A172 (cell line): ENCODE measurements around the gene UGT2B28. TPM values are rescaled to one million over a fixed set of nuclear protein-coding genes. Genes with fewer than 3 reads are reported as not detected.
A peak's percentile ranks its signal among the peaks of the same experiment; 100 is the strongest.
"Not testable (repeated sequence)": the region's sequence is repeated elsewhere in the genome, so short reads cannot be mapped to it uniquely, and the experiment has no call there.

Source experiments
- DNase-seq: peaks from one replicate; pipeline ENCODE4 v3.0.0-alpha.2; 2015; ENCODE audit warnings: low spot score
- total RNA-seq: library from RNA; depleted of rRNA; stranded (reverse); fragments of >200 nt; shearing (Covaris generic); gene quantifications from 2 replicates; pipeline ENCODE4 v1.2.3, GENCODE V29; 2014; rRNA removed

The UGT2B28 gene
- not detected in 2 replicates for total RNA-seq

DNA sequence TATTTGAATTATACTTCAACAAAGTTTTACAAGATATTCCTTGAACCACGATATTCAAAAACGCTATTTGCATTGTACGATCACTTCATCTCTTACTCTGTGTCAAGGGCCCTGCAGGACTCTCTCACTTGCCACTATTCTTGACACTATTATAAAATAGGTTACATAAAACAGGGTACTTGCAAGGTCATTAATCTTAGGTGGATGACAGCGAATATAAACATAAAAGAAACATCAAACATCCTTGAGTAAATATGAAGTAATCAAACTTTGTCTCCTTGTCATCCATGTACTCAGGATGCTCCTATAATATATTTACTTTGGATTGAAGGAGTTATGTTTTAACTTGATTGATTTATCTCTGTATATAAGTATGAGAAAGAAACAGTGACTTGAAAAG, at the start of gene UGT2B28:
Gene UGT2B28, plus strand, starts transcription at position 395 of the 400 bp plus-strand sequence. CDS start 26 bp downstream, outside the sequence.
- DNase-seq, result not testable (repeated sequence)

DNA sequence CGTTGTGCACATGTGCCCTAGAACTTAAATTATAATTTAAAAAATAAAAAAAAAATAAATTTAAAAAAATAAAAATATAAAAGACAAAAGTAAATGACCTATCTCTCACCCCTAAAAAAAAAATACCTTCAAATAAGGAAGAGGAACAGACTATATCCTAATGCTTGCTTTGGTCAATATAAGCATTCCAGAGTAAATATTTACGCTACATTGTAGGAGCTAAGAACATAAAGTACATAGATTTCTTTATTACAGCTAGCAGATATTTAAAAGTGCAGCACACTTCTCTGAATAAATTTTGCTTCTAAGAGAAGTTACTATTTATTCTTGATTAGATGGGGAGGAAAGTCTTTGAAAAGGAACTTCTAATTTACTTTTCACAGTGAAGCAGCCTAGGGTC, 41.2 kb upstream of the UGT2B28 start:
- no peak for DNase-seq

- no peak for DNase-seq
Measured at GRCh38 chr4:69239557-69240168, 40.6 kb upstream of the UGT2B28 start.

DNA sequence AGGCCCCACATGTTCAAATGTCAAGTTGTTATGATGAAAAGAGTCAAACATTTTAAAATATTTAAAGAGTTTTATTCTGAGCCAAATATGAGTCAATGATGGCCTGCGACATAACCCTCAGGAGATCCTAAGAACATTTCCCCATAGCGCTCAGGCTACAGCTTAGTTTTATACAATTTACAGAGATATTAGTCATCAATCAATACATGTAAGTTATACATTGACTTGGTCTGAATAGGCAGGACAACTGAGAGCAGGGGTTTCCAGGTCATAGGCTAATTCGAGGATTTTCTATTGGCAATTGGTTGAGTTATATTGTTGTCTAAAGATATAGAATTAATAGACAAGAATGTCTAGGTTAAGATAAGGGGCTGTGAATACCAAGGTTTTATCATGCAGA, 39.5 kb upstream of the UGT2B28 start:
- DNase-seq, result not testable (repeated sequence)

GRCh38 chr4:69241746-69242145, 38.5 kb upstream of the UGT2B28 start:
- DNase-seq, result not testable (repeated sequence)

- DNase-seq, result not testable (repeated sequence)
Measured at GRCh38 chr4:69242562-69243240, 37.6 kb upstream of the UGT2B28 start.

- not testable (repeated sequence) for DNase-seq
Measured at GRCh38 chr4:69250884-69251283, 29.4 kb upstream of the UGT2B28 start.

- DNase-seq, result not testable (repeated sequence)
Measured at GRCh38 chr4:69253147-69253772, 27.0 kb upstream of the UGT2B28 start.

- not testable (repeated sequence) for DNase-seq
Measured at GRCh38 chr4:69268612-69269011, 11.7 kb upstream of the UGT2B28 start.

DNA sequence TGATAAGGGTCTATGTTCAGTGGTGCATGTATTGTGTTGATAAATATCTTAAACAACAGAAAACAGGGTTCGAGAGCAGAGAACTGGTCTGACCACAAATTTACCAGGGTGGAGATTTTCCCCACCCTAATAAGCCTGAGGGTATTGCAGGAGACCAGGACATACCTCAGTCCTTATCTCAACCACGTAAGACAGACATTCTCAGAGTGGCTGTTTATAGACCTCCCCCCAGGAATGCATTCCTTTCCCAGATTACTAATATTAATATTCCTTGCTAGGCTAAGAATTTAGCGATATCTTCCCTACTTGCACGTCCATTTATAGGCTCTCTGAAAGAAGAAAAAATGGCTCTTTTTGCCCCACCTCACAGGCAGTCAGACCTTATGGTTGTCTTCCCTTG, 16.1 kb downstream of the UGT2B28 start:
- DNase-seq, result not testable (repeated sequence)

DNA sequence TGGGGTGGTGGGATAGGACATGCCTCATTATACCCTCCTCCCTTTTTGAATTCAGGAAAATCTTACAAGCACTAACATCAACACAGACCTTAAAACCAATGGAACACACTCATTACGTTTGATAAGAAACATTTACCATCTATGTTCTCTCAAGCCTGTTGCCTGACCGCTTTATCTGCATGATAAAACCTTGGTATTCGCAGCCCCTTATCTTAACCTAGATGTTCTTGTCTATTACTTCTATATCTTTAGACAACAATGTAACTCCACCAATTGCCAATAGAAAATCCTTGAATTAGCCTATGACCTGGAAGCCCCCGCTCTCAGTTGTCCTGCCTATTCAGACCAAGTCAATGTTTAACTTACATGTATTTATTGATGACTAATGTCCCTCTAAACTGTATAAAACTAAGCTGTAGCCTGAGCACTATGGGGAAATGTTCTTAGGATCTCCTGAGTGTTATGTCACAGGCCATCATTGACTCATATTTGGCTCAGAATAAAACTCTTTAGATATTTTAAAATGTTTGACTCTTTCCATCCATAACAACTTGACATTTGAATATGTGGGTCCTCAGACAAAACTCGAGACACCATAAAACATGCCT, 28.3 kb downstream of the UGT2B28 start:
- not testable (repeated sequence) for DNase-seq

DNA sequence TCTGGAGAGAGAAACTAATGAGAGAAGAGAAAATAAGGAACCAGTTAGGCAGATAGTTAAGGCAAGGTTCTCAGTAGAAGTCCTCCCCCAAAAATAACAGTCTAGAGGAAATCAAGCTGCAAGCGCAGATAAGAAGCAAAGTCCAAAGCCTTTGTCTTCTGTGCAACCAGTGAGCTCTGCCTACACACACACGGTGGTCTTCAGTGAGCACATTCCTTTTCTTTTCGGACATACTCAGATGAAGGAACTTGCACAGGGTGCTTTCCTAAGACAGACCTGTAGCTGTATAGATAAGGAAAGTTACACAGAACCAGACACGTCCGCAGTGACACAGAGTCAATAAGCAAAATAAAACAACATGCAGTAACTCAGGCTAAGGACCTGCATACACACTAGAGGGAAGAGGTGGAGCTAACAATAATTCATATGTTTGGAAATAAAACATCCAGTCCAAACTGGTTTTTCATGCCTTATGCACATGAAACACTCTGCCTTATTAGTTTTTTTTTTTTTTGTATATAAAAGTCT, 29.3 kb downstream of the UGT2B28 start:
- DNase-seq, result not testable (repeated sequence)

GRCh38 chr4:69310262-69310661, 30.0 kb downstream of the UGT2B28 start:
- DNase-seq, result not testable (repeated sequence)

DNA sequence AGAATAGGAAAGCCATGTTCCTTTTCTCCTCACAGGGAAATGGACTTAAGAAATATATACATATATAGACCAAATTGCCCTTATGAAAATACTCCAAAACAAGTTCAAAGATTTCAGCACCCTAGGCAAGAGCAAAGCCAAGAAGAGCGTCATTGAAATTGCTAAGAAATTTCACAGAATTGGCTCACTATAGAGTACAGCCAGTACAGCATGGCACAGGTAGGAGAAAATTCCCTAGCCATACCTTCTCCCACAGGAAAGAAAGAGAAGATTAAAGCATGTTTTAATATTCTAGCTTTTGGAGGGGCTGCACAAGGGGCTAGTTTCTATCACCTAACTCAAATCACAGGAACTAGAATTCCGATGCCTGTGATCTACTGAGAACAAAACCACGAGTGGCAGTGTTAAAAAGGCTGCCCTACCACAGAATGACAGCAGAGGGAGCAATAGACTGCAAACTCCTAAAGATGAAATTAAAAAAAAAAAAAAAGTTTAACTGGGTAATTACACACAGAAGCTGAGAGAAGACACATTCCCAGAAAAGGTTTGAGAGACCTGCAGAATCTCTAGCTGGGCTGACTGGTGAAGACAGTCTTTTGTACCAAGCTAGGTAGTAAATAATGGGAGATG, 37.5 kb downstream of the UGT2B28 start:
- DNase-seq, result peak; percentile 14

- DNase-seq, result no peak
Measured at GRCh38 chr4:69321153-69321729, 41.0 kb downstream of the UGT2B28 start.

GRCh38 chr4:69322055-69322454, 41.8 kb downstream of the UGT2B28 start:
- DNase-seq, result peak; percentile 46

- no peak for DNase-seq
Measured at GRCh38 chr4:69323284-69323683, 43.0 kb downstream of the UGT2B28 start.

GRCh38 chr4:69330345-69331047, 50.2 kb downstream of the UGT2B28 start:
- no peak for DNase-seq

DNA sequence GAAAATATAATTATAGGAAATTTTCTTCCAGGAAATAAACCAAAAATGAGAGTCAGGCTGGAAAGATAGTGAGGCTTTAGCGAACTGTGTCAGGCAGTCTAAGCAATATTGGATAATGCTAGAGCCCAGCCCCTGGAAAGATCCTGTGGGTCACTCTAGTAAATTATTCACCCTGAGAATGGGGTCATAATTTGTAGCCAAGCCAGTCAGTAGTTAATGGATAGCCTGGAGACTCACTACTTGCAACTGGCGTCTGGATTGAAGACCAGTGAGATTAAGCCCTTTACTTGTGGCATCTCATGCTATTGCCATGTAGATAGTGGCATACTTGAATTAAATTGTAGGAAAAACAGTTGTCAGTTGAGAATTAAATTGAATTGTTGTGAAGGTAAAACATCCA, 51.0 kb downstream of the UGT2B28 start:
- DNase-seq, result not testable (repeated sequence)

- DNase-seq, result not testable (repeated sequence)
Measured at GRCh38 chr4:69335485-69335884, 55.2 kb downstream of the UGT2B28 start.

DNA sequence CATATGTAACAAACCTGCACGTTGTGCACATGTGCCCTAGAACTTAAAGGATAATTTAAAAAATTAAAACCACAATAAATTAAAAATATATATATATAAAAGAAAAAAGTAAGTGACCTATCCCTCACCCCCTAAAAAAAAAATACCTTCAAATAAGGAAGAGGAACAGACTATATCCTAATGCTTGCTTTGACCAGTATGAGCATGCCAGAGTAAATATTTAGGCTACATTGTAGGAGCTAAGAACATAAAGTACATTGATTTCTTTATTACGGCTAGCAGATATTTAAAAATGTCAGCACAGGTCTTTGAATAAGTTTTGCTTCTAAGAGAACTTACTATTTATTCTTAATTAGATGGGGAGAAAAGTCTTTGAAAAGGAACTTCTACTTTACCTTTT, 62.8 kb downstream of the UGT2B28 start:
- not testable (repeated sequence) for DNase-seq
